ENCODE measurements around the gene LDLRAD2. TPM values are rescaled to one million over a fixed set of nuclear protein-coding genes. Genes with fewer than 3 reads are reported as not detected.

Gene LDLRAD2
- total RNA-seq, 1 experiment from 2014 or later: not detected

GRCh38 chr1:21795075-21795474, 17.0 kb upstream of the LDLRAD2 start:
- ChIA-PET POLR2A (ENCODE audit: low non-redundant PET) (interaction anchor here (0.6 kb wide), 1 partner anchor 13 kb away, joined by 3 read pairs; no protein-coding TSS in a partner anchor), CTCF (no interaction called here)
- no peak for DNase-seq (ENCODE audit: low spot score)
- BruUV-seq (replicated peaks): no TSS peak
- Histone ChIP-seq H3K36me3 (ENCODE audit: insufficient read depth, low read length, poor library complexity, severe bottlenecking) (no peaks in the 10 kb centered on the region), H3K27ac (ENCODE audit: low read depth, low read length, poor library complexity, severe bottlenecking) (no peak overlapping the region), H3K4me1 (ENCODE audit: insufficient read depth, low read length, poor library complexity, severe bottlenecking) (no peaks in the 10 kb centered on the region), H3K27me3 (replicated peaks; ENCODE audit: insufficient read depth, low read depth, low read length, poor library complexity) (no peaks in the 10 kb centered on the region), H3K9me3 (ENCODE audit: low read depth, low read length, poor library complexity, severe bottlenecking) (no peaks in the 10 kb centered on the region), H3K4me3 (ENCODE audit: low read depth, low read length, poor library complexity, severe bottlenecking) (no peak overlapping the region)
- TF ChIP-seq EZH2 (IDR thresholded peaks at IDR 0.05; ENCODE audit: borderline replicate concordance, low read depth, low read length, poor library complexity, severe bottlenecking): no peak
- no peak for TF ChIP-seq CTCF (conservative IDR thresholded peaks at IDR 0.05; ENCODE audit: low read depth, low read length)
- intact Hi-C loops (cut with micrococcal nuclease; ENCODE audit: unreplicated experiment): no loop called here

GRCh38 chr1:21799730-21800129, 12.3 kb upstream of the LDLRAD2 start:
- ChIA-PET POLR2A (ENCODE audit: low non-redundant PET) (no interaction called here), CTCF (no interaction called here)
- no peak overlapping the region for H3K27ac ChIP-seq (ENCODE audit: low read depth, low read length, poor library complexity, severe bottlenecking)
- TF ChIP-seq EZH2 (IDR thresholded peaks at IDR 0.05; ENCODE audit: borderline replicate concordance, low read depth, low read length, poor library complexity, severe bottlenecking) (no peak), CTCF (conservative IDR thresholded peaks at IDR 0.05; ENCODE audit: low read depth, low read length) (no peak)
- H3K9me3 ChIP-seq (ENCODE audit: low read depth, low read length, poor library complexity, severe bottlenecking): no peaks in the 10 kb centered on the region
- no peaks in the 10 kb centered on the region for H3K36me3 ChIP-seq (ENCODE audit: insufficient read depth, low read length, poor library complexity, severe bottlenecking)
- H3K27me3 ChIP-seq (replicated peaks; ENCODE audit: insufficient read depth, low read depth, low read length, poor library complexity): no peaks in the 10 kb centered on the region
- intact Hi-C loops (cut with micrococcal nuclease; ENCODE audit: unreplicated experiment): no loop called here
- no peak for DNase-seq (ENCODE audit: low spot score)
- H3K4me1 ChIP-seq (ENCODE audit: insufficient read depth, low read length, poor library complexity, severe bottlenecking): no peaks in the 10 kb centered on the region
- BruUV-seq (replicated peaks): no TSS peak
- H3K4me3 ChIP-seq (ENCODE audit: low read depth, low read length, poor library complexity, severe bottlenecking): no peak overlapping the region

GRCh38 chr1:21801100-21801499, 11.0 kb upstream of the LDLRAD2 start:
- H3K4me3 ChIP-seq (ENCODE audit: low read depth, low read length, poor library complexity, severe bottlenecking): no peak overlapping the region
- no peak overlapping the region for H3K27ac ChIP-seq (ENCODE audit: low read depth, low read length, poor library complexity, severe bottlenecking)
- no peaks in the 10 kb centered on the region for H3K36me3 ChIP-seq (ENCODE audit: insufficient read depth, low read length, poor library complexity, severe bottlenecking)
- no peak for DNase-seq (ENCODE audit: low spot score)
- no peaks in the 10 kb centered on the region for H3K9me3 ChIP-seq (ENCODE audit: low read depth, low read length, poor library complexity, severe bottlenecking)
- H3K4me1 ChIP-seq (ENCODE audit: insufficient read depth, low read length, poor library complexity, severe bottlenecking): no peaks in the 10 kb centered on the region
- no peaks in the 10 kb centered on the region for H3K27me3 ChIP-seq (replicated peaks; ENCODE audit: insufficient read depth, low read depth, low read length, poor library complexity)
- no TSS peak for BruUV-seq (replicated peaks)
- CTCF ChIA-PET: no interaction called here
- no peak for TF ChIP-seq EZH2 (IDR thresholded peaks at IDR 0.05; ENCODE audit: borderline replicate concordance, low read depth, low read length, poor library complexity, severe bottlenecking)
- TF ChIP-seq CTCF (conservative IDR thresholded peaks at IDR 0.05; ENCODE audit: low read depth, low read length): no peak
- POLR2A ChIA-PET (ENCODE audit: low non-redundant PET): no interaction called here
- intact Hi-C loops (cut with micrococcal nuclease; ENCODE audit: unreplicated experiment): no loop called here
